Measurements from ENCODE around the gene EAF1.
"Not testable (repeated sequence)": the region's sequence is repeated elsewhere in the genome, so short reads cannot be mapped to it uniquely, and the experiment has no call there.

The EAF1 gene

DNA sequence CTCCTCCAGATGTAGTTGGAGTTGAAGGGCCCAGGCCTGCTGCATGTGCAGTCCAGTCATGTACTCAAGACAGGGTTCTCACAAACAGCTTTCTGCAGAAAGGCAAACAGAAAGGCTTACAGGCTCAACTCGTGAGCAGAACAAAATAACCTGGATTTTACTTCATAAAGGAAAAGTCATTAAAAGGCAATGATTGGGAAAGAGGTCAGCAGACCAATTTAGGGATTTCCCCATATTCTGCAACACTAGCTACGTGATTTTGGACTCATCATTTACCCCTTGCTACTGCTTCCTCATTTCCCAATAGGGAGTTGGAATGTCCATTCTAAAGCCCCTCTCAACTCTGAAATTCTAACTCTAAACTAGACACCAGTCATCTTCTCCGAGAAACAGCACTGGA lies 18.2 kb upstream of the EAF1 start:
- no peak for DNase-seq

DNA sequence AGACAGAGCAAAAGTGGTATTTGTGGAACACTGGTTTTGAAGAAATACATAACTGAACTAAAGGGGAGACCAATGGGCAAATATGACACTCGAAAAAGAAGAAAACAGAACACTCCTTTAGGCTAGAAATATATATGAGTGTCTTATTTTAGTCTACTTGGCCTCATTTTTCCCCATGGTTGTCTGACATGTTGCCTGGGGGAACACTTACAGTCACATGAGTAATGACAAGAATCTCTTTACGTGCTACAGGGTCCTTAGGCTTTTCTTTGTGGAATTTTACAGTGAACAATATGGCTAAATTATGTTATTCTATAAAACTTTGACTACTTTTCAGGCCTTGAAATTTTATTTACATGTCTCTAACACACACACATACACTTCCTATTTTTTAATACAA lies 17.6 kb upstream of the EAF1 start:
- DNase-seq, result no peak

DNA sequence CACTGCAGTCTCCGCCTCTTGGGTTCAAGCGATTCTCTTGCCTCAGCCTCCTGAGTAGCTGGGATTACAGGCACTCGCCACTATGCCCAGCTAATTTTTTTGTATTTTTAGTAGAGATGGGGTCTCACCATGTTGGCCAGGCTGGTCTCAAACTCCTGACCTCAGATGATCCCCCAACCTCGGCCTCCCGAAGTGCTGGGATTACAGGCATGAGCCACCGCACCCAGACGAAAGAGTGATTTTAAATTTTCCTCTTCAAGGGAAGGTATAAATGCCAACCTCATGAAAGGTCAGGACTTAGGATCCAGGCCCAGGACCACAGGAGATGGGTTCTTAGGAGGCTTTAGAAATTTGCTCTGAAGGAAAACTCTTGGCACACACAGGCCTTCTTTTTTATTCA lies 16.4 kb upstream of the EAF1 start:
- not testable (repeated sequence) for DNase-seq

DNA sequence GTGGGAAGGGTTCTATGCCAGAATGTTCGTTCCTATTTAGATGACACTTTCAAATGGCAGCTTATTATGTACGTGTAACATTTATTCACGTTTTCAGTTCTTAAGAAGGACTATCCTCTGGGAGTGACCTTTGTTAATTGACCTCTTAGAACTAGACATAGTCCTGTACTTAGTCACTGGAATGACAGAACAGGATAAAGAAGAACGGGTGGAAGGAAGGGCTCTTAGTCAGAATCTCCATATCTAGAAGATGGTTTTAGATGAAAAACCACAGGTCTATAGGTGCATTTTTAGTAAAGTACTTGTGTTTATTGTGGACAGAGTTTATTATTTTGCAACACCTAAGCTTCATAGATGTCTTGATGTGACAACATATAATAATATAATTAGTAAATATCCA lies 6.5 kb upstream of the EAF1 start:
- DNase-seq, result no peak

DNA sequence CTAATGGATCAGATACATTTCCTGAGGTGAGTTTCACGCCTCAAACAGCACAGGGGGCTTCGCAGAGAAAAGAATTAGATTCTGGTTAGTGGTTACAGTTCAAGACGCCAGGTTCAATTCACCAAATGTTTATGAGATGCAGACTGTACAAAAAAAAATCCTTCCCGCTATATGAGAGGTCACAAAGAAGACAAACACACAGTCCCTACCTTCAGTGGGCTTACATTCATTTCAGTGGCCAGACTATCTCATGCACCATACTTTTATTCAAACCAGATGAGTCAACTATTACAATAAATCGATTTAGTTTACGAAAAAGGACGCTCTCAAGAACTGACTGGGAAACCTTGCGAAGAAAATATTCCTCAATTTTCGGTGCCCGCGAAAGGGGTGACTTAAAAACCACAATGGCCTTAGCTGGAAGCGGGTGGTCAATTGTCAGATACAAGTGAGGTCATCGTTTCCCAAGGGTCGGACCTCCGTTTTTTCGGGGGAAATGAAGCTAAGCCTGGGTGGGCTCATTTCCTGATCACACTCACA lies 749 bp upstream of the EAF1 start:
- DNase-seq, result no peak

DNA sequence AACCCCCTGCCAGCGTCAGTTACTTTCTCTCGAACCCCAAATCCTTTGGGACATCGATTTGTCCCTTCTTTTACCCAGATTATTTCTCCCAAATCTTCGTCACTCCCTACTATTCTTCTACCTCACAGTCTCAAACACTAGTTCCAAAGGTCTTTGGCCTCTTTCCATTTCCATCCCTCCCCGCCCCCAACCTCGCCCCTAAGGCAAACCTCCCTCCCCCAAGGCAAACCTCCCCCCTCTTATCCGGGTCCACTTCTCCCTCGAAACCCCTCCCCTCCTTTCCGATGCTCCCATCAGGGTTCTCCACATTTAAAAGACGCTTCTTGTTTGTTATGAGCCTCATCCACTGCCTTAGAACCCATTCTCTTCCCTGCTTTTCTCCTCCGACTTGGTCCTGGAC lies 583 bp downstream of the EAF1 start:
- DNase-seq, result no peak

DNA sequence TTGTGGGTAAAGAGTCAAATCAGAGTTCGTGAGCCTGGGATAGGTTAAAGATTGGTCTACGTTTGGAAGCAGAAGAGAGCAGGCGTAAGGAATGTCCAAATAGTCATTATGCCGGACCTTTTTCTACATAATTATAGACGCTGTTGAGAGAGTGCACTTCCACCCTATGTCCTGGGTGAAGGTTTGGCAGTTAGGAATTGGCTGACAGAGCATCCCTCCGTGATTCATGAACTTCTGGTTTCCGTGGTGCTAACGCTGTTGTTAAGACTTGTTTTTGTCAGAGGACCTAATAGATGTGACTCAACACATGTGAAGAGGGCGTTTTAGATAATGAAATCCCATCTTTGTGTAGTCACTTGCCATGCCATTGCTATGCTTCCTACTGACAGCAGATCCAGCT lies 1.1 kb downstream of the EAF1 start:
- DNase-seq, result peak; percentile 43

DNA sequence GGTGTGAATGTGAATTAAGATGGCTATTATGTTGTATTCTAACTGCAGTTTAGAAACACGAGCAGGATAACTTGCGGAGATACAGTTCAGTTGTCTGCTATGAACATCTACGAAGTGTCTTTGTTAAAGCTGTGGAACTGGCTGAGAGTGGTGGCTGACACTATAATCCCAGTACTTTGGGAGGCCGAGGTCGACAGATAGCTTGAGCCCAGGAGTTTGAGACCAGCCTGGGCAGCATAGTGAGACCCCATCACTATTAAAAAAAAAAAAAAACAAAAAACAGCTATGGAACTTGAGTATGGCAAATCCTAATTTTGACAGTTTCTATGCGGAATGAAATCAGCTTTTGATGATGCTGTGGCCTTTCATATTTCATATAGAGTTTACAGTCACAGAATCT lies 1.7 kb downstream of the EAF1 start:
- no peak for DNase-seq

DNA sequence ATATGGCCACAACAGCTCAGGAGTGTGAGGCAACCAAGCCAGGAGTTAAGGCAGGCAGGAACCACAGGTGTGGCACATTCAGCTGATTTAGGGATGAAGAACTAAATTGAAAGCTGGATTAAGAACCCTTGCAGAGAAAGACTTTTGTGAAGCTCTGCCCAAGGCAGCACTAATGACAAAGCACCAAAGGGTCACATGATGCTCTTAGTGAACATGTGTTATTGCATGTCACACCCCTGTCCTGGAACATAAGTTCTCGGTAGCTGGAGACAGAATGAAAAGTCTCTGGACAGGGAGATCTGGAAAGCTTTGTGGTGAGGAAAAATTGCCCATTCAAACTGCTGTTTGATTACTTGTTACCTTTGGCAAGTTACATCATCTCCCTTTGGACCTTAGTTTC lies 3.2 kb downstream of the EAF1 start:
- no peak for DNase-seq

DNA sequence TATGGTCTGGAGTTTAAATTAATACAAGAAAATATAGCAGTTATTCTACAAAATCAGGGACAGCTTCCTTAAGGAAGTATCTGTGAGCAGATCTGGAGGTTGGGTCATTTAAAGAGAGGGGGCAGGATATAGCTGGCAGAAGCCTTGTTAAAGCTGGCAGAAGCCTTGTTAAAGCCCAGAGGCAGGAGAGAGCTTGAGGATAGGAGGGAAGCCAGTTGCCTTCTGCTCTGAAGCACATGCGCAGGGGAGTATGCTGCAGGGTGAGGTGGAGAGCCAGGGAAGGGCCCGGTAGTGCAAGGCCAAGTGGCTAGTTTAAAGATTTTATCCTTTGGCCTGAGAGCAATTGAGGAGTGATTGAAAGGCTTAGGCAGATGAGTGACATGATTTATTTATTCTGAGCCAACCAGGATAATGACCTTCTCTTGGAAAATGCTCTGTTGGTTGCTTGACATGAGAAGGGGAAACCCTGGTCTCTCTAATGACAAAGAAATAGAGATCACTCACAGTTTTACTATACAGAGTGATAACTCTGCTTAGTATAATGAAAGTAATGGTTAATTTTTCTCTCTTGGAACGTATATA lies 3.9 kb downstream of the EAF1 start:
- no peak for DNase-seq

DNA sequence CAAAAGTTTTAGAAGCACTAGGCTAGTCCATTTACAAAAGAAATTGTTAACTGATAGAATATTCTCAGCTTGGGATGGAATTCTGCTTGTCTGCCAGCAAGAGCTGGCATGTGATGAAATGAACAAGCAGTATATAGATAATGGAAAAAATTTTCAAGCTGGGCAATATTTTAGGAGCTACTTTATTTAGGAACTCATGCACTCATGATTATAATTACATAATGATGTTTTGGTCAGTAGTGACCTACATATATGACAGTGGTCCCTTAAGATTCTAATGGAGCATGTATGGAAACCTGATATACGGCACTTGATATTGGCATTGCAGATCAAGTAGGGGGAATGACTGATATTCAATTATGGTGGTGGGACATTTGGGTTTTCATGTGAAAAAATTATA lies 6.1 kb downstream of the EAF1 start:
- DNase-seq, result no peak

DNA sequence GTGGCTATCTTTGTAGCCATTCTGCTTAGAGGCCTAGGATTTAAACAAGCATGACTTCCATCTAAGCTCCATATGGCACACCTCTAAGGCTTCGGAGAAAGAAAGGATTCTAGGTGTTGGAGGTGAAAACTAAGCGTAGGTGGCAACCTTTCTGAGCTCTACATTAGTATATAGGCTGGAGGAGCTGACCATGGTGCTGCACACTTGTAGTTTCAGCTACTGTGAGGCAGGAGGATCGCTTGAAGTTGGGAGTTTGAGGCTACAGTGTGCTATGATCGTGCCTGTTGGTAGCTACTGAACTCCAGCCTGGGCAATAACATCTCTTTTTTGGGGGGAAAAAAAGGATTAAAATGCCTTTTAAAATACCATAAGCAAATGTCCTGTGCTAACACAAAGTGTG lies 7.4 kb downstream of the EAF1 start:
- DNase-seq, result no peak

DNA sequence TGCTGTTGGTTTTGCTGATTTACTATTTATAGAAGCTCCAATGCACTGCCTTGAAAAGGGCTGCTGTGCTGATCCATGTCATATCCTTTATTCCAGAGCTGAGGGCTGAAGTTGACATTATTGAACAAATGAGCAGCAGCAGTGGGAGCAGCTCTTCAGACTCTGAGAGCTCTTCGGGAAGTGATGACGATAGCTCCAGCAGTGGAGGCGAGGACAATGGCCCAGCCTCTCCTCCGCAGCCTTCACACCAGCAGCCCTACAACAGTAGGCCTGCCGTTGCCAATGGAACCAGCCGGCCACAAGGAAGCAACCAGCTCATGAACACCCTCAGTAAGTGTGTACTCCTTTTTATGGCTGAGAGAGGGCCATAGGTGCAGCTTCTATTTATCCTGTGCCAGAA lies 8.8 kb downstream of the EAF1 start:
- no peak for DNase-seq

DNA sequence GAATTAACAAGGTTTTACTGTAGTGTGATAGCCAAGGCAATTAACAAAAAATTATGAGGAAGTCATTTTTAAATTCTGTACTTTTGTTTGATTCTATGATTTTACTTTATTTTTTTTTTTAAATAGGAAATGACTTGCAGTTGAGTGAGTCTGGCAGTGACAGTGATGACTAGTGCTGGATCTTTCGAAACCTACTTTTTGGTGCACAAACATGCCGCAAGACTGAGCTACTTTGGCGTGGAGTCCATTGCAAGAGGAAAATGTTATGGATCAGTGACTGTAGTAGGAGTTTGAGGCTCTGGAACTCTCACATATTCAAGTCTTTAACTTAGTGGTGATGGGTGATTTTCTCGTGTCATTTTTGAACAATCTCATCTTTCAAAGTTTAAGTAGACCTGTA lies 11.6 kb downstream of the EAF1 start:
- DNase-seq, result no peak

DNA sequence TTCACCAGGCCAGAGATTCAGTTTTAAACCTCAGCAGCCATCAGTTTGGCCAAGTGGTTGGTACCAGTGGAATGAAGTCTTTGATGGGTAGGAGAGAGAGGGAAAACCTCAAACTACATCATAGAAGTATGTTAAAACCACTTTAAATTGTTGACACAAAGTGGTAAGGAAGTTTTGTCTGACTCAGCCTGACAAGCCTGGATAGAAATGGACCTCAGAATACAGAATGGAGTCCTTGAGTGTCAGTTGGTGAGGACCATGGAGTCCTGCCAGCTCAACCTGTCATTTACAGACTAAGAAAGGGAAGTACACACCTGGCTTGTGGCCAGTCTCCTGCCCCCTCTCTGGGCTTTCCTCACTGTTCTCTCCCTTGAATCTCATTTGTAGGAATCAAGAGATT lies 12.1 kb downstream of the EAF1 start:
- DNase-seq, result no peak

DNA sequence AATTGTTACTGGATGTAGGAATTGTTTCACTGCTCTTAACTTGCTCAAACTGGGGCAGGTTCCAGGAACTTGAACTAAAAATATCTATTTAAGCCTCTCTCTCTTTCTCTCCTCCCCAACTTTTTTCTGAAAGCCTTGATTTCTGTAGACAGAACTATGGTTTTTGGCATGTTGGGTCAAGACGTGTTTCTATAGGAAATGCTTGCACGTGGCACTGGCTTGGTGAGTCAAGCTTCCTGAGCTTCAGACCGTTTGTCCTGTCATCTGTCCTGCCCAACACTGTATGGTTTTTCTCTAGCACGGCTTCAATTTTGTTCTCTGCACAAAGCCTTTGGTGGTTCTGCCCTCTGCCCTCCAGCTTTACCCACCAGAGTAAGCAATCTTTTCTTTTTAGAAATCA lies 13.5 kb downstream of the EAF1 start:
- no peak for DNase-seq

DNA sequence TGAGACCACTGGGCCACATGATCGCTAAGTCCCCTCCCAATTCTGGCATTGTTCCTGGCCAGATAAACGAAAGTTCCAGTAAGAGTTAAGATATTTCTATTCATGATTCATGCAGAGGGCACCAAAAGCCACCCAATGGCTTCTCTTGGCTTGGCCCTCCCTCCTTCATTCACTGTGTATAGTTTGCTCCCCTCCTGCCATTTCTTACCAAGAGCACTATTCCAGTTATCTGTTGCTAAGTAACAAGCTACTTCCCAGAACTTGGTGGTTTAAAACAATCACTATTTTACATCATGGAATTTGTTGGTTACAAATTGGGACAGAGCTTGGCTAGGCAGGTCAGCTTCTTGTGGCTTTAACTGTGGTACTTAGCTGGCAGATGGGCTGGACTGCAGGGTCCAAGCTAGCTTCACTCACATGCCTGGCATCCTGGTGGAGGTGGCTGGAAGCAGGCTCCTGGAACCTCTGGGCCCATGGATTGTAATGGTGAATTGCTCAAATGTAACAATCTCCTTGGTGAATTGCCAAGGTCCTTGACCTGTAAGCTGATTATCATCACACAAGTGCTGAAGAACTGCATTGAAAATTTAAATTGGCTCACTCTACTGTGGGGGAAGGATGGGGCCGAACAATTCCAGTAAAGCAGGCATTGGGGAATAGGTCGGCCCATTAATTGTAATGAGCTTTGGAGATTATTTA lies 16.6 kb downstream of the EAF1 start:
- no peak for DNase-seq

DNA sequence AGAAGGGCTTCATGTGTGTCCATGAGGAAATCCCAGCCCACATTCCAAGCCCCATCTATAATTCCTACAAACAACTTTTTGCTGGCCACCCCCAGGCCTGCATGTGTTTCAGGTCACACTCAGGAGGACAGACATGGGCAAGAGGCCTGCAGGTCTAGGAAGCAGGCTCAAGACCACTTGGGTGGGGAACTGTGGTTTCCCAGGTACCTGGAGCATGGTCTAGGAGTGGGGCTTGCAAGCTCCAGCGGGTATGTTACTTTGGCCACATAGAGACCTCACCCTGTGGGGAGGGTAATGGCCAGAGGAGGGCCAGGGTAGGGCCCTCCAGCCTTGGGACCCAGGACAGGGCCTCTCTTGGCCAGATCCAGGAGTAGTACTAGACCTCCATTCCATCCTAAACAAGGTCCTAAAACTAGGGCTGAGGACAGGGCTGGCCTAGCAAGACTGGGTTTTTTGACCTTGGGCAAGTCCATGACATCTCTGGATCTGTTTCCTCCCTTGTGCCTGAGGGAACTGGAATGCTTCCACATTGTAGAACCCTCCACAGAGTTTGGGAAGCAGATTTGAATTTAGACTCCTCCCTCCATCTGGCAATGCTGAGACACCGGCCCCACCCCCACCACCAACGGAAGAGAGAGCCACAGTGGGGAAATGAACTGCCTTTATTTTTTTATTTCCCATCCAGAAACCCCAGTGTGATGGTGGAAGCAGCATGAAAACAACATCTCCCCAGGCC lies 22.3 kb downstream of the EAF1 start:
- no peak for DNase-seq

DNA sequence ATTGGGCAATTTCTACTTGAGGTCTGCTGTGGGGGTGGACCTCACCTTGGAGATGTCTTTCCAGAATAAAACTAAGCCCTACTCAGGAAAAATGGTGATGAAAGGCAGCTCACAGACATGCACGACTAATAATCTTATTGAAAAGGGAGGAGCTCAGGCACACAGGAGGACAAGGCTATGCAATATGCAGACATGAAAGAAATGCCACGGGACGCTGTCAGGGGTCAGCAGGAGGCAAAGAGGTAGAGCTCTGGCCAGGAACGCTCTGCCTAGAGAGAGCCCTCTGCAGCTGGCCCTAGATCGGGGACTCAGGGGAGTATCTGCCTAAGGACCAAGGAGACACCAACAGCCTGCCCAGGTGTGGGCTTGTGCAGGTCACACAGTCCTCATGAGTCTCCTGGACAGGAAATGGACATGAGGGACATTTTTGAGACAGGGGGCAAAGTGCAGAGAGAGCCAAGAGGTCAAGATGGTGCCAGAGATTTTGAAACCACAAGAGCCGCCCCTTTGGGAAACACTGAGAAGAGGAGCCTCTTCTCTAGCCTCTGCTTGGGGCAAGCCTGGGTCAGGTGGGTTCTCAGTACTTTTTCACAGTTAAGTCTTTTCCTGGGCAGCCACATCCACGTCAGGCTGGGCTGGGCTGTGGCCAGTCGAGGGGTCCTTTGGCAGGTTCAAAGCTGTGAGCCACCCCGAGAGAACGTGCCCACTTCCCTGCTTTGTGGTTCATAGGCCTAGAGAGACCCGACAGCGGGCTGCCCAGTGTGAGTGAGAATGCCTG lies 23.2 kb downstream of the EAF1 start:
- DNase-seq, result no peak

DNA sequence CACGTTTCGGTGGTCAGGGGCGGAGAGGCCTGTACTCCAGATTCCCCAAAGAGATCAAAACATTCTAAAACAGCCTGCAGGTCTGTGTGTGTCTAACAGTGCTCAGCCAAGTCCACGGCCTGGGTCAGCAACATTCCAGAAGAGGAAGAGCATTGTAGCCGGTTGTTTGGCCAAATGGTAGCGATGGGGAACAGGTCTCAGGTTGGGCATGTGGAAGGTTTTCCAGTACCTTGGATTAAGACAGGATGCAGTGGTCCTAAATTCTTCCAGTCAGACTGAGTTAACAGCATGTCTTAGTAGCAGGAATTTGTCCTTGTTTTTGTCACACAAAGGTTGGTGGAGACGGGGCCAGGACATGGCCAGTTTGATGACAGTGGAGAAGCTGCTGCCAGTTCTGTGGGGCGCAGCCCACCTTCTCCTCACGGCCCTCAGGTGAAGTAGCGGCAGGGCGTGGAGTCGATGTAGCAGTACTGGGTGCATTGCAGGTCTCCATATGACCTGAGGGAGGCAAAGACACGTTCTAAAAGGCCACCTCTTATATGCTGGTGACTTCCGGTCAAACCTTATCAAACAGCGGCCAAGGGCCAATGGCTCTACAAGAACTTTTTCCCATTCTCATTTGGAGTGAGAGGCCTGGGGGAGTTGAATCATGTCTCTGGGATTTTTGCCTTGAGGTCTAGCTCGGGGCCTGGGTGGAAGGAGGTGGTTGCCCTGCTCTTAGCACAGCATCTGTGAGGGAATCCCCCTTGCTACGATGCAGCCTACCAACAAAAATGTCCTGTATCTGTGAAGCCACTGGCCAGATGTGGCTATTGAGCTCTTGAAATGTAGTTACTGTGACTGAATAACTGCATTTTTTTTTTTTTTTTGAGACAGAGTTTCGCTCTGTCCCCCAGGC lies 24.1 kb downstream of the EAF1 start:
- DNase-seq, result no peak

DNA sequence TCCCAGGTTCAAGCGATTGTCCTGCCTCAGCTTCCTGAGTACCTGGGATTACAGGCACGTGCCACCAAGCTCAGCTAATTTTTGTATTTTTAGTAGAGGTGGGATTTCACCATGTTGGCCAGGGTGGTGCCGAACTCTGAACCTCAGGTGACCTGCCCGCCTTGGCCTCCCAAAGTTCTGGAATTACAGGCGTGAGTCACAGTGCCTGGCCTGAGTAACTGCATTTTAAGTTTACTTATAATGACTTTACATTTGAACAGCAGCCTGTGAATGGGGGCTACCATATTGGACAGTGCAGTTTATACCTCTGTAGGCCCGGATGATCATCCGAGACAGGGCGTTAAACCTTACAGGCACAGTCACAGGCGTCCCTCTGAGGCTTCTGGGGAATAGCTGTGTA lies 24.8 kb downstream of the EAF1 start:
- no peak for DNase-seq

DNA sequence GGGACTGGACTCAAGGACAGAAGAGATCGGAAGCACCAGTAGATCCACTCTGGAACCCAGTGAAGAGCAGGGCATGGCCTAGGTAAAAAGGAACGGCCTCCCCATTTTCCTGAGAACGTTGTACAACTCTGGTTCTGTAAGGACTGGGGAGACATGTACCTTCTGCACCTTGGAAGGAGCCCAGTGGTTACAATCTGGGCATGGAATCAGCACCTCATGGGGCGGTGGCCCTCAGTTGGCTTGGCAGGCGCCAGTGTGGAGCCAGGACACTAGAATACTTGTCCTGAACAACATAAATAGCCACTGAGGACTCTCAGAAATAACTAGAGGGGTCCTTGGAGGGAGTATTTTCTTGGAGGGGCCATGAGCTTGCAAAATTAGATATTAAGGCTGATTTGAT lies 25.6 kb downstream of the EAF1 start:
- no peak for DNase-seq

Data from stimulated activated CD4-positive, alpha-beta T cell treated with anti-CD3 and anti-CD28 coated beads, Interleukin-1b, Interleukin-23, amount 100 ng/mL, for 48 hours (primary cell).